ENCODE measurements around the gene ADGRG4.
"Not testable (repeated sequence)": the region's sequence is repeated elsewhere in the genome, so short reads cannot be mapped to it uniquely, and the experiment has no call there.

The ADGRG4 gene, protein sequence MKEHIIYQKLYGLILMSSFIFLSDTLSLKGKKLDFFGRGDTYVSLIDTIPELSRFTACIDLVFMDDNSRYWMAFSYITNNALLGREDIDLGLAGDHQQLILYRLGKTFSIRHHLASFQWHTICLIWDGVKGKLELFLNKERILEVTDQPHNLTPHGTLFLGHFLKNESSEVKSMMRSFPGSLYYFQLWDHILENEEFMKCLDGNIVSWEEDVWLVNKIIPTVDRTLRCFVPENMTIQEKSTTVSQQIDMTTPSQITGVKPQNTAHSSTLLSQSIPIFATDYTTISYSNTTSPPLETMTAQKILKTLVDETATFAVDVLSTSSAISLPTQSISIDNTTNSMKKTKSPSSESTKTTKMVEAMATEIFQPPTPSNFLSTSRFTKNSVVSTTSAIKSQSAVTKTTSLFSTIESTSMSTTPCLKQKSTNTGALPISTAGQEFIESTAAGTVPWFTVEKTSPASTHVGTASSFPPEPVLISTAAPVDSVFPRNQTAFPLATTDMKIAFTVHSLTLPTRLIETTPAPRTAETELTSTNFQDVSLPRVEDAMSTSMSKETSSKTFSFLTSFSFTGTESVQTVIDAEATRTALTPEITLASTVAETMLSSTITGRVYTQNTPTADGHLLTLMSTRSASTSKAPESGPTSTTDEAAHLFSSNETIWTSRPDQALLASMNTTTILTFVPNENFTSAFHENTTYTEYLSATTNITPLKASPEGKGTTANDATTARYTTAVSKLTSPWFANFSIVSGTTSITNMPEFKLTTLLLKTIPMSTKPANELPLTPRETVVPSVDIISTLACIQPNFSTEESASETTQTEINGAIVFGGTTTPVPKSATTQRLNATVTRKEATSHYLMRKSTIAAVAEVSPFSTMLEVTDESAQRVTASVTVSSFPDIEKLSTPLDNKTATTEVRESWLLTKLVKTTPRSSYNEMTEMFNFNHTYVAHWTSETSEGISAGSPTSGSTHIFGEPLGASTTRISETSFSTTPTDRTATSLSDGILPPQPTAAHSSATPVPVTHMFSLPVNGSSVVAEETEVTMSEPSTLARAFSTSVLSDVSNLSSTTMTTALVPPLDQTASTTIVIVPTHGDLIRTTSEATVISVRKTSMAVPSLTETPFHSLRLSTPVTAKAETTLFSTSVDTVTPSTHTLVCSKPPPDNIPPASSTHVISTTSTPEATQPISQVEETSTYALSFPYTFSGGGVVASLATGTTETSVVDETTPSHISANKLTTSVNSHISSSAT (N-terminal part only)

DNA sequence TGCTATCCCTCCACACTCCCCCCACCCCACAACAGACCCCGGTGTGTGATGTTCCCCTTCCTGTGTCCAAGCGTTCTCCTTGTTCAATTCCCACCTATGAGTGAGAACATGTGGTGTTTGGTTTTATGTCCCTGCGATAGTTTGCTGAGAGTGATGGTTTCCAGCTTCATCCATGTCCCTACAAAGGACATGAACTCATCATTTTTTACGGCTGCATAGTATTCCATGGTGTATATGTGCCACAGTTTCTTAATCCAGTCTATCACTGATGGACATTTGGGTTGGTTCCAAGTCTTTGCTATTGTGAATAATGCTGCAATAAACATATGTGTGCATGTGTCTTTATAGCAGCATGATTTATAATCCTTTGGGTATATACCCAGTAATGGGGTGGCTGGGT, at the start of gene ADGRG4:
Gene ADGRG4, plus strand, starts transcription at position 243 of the 400 bp plus-strand sequence. CDS start 7,815 bp downstream, outside the sequence.
- not testable (repeated sequence) for DNase-seq (ENCODE audit: low read depth)

DNA sequence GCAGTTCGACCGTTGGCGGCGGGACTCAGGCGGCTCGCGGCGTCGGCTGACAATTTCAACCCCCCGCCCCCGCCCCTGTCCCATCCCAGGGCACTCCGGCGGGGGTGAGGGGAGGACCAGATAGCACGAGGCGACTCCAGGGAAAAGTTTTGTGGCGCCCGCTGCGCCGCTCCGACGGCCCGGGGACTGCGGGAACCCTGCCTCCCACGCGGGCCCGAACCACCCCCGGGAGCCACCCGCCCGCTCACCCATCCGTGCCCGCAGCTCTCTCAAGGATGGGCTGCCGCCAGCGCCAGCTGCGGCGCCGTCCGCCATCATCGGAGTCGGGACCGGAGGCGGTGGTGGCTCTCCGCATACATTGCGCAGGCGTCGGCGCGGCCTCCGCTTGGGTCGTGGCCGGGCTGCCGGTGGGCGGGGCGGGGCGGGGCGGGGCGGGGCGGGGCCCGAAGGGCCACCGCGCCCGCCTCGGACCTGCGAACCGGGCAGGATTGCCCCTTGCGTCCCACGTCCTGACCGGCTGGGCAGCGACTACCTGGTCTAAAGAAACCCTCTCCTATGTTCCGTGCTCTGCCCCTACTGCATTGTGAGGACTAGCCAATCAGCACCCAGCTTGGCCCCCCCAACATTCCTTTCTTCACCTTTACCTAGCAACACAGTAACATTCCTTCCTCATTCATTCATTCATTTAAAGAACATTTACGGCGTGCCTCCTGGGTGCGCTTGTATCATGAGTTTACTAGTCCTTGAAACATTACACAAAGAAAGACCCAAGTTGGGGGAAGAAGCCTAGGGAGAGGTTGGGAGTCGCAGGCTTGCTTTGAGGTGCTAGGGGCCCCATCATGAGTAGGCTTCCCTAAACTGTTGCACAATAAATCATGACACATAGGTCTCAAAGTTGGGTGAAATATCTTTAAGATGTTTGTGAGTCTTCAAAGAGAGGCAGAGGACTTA, 49.4 kb upstream of the ADGRG4 start, which contains the start of gene MAP7D3:
Gene MAP7D3, minus strand, starts transcription at position 360 of the 951 bp plus-strand sequence. Its CDS starts 42 bp downstream, at position 318.
- peak; percentile 56 for DNase-seq (ENCODE audit: low read depth)

DNA sequence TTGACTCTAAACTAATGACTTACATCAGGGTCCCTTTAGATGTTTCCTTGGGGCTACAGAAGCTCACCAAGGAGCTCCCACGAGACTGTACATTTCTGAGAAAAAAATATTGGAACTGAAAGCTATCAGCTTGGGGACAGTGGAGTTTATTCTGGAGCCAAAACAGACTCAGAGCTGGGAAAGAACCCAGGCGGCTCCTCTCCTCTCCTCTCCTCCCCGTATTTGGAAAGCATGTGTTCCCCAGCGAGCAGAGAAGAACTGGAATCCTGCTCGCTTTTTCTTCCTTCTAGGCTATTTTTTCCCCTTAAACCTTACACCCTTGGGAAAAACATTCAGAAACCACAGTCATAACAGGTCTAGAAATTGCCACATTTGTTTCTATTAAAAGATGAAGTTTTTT, 45.2 kb upstream of the ADGRG4 start:
- DNase-seq (ENCODE audit: low read depth) = no peak

DNA sequence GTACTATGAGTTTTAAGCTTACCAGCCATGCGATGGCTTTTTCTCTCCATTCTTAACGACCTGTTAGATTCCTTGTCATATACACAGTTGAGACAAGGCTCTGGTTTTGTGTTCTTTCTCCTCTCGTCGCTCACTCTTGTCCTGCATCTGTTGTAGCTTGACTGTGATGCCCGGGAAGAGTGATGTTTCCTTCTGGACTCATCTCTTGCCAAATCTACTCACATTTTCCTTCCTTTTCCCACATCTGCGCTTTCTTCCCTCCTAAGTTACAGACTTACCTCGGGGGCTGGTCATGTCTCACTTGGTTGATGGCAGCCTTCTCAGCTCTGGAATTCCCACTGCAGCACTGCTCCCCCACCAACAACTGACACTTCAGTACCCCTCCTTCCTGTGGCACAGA, 44.7 kb upstream of the ADGRG4 start:
- no peak for DNase-seq (ENCODE audit: low read depth)

DNA sequence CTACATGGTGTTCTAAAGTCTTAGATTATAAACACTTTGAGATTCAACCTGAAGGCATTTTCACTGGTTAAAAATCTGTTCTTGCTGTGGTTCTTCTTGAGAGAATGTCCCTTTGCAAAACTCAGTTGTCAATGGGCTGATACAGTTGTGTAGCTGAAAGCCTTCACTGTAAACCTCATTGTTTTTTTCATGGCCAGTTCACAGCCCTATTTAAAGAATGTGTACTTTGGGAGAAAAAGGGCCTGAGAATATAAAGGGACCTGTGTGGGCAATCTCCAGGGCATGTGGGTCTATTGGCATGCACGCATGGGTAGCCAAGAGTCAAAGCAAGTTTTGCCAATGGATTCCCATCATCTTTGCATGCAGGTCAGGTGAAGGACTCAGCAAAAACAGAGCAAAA, 41.8 kb upstream of the ADGRG4 start:
- no peak for DNase-seq (ENCODE audit: low read depth)

DNA sequence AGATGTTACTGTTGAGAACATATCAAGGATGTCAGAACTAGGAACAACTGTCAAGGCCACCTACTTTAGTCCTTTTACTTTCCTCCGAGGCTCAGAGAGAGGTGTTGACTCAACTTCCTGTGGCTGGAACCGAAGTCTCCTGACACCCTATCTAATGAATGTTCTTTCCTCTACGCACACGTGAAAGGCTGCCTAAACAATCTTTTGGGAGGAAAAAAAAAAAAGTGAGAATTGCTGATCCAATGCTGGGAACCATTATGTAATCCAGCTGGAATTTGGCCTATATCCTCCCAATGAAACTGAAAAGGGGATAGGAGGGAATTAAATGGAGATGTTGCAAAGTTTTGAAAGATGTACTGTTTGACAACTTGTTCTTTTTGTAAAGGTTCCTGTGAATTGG, 41.2 kb upstream of the ADGRG4 start:
- no peak for DNase-seq (ENCODE audit: low read depth)

DNA sequence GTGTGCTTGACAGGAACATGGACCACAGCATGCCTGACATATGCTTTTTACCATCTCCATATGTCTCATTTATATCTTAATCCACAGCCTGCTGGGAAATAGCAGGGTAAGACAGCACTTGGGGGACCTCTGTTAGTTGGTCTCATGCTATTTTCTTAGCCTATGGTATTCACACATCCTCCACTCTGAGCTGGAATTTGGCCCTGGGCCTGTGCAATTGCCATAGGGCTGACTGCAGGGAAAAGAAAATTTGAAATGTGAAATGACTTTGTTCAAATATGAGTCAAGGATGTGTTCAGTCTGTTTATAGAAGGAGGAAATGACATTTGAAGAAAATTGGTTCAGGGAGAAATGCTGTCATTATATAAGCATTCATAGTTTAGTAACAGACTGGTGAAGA, 40.0 kb upstream of the ADGRG4 start:
- DNase-seq (ENCODE audit: low read depth) = no peak

DNA sequence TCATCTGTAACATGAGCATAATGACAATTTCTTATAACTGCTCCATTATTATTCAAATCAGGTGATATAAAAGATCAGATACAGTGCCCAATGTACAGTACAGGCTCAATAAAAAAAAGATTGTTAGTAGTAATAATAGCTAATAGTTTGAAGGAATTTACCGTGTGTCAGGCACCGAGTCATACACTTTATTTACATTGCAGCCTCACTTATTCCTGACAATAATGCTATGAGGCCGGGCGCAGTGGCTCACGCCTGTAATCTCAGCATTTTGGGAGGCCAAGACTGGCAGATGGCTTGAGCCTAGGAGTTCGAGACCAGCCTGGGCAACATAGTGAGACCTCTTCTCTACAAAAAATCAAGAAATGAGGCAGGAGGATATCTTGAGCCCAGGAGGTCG, 39.4 kb upstream of the ADGRG4 start:
- no peak for DNase-seq (ENCODE audit: low read depth)

DNA sequence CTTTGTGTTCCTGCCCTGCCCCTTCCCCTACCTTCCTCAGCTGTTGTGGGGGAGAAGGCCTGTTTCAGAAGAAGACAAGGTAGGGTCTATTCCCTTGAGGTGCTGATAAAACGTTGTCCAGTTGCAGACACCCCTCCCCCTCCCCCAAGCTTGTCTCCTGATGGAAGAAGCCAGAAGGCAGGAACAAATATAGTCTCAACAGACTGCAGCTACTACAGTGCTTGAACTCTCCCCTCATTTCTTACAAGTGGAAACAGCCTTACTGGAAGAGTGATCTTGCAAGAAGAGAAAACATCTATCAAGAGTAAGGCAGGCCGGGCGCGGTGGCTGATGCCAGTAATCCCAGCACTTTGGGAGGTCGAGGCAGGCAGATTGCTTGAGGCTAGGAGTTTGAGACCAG, 38.5 kb upstream of the ADGRG4 start:
- no peak for DNase-seq (ENCODE audit: low read depth)

DNA sequence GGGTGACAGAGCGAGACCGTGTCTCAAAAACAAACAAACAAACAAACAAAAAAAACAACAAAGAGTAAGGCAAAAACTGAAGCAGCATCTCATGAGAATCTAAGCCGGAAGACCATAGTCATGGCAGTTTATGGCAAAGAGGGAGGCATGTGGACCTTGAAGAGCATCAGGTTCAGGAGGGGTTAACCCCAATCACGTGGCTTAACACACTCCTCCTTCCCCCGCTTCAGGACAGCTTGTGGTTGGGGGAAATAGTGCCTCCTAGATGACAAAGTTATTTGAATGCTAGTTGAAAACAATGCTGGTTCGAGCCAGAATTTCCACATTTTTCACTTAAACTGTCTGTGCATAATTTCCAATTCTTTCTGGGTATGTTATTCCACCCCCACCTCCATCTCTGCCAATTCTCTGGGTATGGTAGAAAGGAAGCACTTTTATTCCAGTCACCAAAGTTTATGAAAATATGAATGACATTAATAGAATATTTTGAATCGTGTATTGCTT, 37.9 kb upstream of the ADGRG4 start:
- no peak for DNase-seq (ENCODE audit: low read depth)

DNA sequence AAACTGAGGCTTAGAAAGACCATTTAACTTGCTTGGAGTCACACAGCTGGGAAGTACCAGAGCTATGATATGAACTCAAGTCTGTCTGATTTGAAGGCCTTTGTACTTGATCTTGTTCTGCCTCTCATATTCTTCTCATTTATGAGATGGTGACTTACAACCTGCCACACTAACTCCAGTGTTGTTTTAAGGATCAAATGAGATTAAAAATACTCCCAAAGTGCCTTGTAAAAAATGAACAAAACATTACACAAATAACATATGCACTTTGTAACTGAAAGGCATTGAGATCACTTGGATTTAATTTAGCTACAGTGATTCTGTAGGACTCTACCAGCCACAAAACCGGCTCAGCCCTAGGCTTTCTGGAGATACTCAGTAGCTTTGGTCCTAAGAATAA, 33.9 kb upstream of the ADGRG4 start:
- DNase-seq (ENCODE audit: low read depth) = no peak

DNA sequence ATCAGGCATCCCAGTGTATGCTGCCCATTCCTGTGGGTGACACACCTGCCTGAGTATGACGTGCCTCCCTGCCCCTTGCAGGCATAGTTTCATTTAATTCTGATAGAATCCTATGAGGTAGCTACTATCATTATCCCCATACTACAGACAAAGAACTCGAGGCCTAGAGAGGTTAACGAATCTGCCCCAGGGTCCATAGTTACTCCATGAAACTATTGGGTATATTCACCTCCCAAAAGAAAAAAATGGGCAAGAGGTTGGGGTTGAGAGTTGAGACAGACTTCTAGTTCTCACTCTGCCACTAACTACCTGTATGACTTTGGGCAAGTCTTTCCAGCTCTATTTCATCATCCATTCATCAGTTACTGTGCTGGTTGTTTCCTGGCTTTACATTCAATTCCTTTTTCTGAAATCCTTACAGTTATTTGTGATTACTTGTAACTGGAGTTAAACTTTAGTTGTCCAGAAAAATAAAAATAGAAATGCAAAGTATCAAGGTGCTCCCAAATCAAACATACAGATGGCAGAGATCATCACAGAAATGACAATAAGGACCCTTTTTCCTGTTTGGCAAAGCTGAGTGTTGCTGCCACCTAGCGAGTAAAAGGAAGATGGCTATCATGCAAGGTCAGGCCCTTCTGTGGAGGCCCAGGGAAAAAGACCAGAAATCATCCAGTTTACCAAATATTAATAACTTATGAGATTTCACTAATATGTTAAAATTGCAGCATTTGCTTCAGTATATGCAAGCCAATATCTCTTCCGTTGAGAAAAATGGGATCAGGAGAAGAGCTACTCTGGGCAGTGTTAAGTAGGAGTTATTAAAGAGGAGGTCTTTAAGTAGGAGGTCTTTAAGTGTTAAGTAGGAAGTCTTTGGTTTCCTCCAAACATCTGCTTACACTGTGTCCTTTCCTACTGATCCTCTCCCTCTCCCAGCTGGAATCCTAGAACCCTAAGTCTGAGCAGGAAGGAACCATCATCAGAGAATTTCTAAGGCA, 32.4 kb upstream of the ADGRG4 start:
- no peak for DNase-seq (ENCODE audit: low read depth)

DNA sequence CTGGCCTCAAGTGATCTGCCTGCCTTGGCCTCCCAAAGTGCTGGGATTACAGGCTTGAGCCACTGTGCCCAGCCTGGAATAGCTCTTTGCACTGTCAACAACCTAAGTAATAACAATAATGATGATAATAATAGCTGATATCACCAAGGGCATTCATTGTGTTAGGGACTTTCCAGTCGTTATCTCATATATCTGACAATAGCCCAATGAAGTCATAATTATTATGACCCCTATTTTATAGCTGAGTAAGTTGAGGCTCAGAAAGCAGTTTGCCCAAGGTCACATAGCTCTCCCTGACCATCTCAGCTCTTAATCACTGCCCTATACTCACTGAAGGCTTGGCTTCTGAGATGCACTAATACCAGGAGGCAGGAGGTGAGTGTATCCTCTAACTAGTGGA, 30.8 kb upstream of the ADGRG4 start:
- no peak for DNase-seq (ENCODE audit: low read depth)

DNA sequence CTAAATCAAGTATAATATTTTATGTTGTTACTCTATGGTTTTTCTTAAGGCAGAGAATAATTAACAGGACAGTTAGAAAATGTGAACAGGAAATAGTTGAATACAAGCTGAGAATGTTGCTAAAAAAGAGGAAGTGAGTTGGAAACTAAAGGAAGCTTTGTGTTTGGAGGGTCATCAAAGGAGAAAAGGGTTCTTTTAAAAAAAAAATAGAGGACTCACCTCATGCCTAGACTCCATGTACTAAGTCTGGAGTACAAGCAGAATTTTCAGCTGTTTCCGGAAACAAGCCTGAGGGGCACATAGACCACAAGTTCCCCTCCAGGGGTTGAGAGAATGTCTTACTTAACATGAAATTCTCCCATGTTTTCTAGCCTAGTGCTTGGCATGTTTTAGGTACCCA, 29.5 kb upstream of the ADGRG4 start:
- no peak for DNase-seq (ENCODE audit: low read depth)

DNA sequence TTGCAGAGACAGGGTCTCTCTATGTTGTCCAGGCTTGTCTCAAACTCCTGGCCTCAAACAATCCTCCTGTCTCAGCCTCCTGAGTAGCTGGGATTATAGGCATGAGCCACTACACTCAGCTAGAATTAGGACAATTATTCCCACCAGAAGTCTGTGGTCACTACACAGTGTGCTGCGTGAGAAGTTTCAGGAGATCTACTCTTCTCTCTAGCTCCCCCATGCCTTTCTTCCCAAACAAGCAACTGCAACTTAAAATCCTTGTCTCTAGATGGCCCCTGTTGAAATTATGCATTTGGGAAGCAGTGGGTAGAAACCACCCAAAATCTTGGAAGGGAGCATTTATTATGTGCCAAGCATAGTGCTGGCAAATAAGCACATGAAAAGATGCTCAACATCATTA, 28.4 kb upstream of the ADGRG4 start:
- no peak for DNase-seq (ENCODE audit: low read depth)

DNA sequence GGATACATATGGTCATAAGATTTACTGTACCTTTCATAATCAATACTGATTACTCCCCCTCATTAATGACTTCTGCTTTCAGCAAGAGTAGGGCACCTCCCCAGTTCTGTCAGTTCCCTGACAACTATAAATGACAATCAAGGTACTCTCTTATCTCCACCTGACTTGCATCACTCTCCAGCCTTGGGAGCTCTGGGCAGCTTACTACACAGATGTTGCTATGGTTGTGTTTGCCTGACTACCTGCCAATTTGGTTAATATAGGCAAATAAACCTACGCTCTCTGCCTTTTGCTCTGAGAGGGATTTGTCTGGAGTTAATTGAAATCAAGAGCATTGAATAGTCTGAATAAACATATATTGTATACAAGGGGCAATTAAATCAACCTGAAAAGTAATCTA, 26.8 kb upstream of the ADGRG4 start:
- no peak for DNase-seq (ENCODE audit: low read depth)

DNA sequence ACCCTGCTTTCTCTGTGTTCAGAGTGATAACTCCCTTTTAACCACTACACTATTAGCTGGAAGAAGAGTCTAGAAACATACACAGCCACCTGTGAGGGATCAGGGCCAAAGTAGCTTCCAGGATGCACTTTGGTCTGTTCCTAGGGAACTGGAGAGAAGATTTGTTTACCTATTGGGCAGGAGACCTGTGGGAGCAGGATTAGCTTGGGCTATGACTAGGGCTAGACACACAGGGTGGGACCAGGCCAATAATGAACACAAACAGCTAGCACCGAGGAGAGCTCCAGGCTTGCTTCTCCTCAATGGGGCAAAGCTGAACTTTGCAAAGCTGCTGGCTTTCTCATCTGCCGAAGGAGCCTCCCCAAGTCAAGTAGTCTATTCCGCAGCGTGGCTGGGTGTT, 25.2 kb upstream of the ADGRG4 start:
- no peak for DNase-seq (ENCODE audit: low read depth)

DNA sequence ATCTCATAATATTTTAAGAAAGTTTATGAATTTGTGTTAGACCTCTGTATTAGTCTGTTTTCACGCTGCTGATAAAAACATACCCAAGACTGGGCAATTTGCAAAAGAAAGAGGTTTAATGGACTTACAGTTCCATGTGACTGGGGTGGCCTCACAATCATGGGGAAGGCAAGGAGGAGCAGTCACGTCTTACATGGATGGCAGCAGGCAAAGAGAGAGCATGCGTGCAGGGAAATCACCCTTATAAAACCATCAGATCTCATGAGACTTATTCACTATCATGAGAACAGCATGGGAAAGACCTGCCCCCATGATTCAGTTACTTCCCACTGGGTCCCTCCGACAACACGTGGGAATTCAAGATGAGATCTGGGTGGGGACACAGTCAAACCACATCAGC, 14.4 kb upstream of the ADGRG4 start:
- DNase-seq (ENCODE audit: low read depth) = not testable (repeated sequence)

DNA sequence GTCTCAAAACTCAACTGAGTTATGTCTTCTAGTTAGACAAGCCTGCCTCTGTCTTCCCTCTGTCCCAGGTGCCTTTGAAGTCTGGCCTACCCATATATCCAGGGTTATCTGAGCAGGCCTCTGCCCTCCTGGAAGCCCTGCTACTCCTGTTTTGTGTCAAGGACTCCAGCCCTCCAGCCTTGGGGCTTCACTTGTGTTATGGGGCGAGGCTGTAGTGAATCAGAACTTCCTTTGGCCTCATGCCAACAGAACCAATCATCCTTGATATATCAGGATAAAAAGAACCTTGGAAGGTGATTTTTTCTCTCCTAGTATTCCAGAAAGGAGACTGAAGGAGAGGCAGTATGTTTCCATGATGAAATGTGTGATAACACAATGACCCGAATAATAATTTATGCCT, 8.9 kb upstream of the ADGRG4 start:
- no peak for DNase-seq (ENCODE audit: low read depth)

DNA sequence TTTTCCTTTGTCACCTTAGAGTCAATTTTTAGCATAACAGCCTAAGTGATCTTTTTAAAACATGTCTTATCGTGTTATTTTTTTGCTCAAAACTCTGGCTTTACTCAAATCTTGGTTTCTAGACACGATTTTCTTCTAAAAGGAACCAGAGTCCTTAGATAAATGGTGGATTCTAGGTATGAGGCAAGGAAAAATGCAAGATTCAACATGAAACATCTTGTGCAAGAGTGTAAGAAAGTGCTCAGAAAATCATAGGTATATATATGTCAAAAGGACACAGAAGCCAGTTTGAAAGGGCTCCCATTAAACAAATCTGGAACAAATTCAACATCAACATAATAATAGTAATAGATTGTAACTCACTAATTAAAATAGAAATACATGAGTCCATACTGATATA, 8.1 kb upstream of the ADGRG4 start:
- DNase-seq (ENCODE audit: low read depth) = no peak

Measured in T-helper 22 cell (primary cell).